ENCODE measurements around the gene HSD17B14.
"Not testable (repeated sequence)": the region's sequence is repeated elsewhere in the genome, so short reads cannot be mapped to it uniquely, and the experiment has no call there.

HSD17B14 gene

DNA sequence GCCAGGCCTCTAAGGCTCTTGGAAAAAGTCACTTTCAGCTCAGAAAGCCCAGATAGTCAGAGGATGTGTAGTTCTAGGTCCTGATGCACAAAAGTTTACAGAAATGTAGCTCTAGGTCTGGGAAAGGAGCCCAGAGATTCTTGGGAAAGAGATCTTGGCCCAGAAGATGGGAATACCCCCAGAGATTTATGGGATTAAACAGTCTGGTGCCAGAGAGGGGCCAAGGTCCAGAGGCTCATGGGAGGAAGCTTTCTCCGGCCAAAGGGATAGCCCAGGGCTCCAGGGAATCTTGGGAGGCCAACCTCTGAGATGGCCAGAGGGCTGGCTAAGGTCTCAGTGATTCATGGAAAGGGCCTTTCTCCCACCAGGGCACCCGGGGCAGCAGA lies 40.6 kb downstream of the HSD17B14 start:
- no peak for DNase-seq

DNA sequence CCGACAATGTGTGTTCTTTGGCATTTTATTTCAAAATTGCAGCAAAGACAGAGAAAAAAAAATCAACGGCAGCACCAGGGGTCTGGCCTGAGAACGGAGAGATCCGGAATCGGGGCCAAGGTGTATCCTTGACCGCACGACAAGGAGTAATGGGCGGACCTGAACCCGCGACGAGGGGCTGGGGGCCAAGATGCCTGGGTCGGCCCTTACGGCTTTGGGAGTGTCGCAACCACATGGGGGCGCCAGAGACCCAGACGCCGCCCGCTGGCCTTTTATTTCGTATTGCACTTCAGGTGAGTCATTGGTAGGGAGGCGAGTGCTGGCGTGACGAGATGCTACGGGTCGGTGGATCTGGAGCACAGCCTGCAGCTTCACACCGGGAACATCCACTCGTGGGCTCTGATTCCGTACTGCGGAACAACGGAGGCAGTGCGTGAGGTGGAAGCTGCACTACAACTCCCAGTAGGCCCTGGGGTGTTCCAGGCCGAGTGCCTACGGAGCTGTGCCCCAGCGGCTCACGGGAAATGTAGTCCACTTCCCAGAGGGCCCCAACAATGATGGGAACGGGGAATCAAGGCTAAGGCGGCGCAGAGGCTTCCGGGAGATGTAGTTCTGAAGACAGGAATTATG lies 41.1 kb downstream of the HSD17B14 start:
- DNase-seq = peak; percentile 95

DNA sequence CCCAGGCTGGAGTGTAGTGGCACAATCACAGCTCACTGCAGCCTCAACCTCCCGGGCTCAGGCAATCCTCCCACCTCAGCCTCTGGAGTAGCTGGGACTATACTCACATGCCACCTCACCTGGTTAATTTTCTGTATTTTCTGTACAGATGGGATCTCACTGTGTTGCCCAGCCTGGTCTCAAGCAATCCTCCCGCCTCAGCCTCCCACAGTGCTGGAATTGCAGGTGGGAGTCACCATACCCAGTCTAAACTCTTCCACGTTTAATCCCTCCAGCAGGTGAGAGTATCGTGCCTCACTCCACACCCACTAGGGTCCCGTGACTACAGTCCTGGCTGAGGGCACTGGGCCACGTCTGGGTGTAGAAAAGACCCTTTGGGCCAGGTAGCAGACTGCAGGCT lies 42.0 kb downstream of the HSD17B14 start:
- no peak for DNase-seq

DNA sequence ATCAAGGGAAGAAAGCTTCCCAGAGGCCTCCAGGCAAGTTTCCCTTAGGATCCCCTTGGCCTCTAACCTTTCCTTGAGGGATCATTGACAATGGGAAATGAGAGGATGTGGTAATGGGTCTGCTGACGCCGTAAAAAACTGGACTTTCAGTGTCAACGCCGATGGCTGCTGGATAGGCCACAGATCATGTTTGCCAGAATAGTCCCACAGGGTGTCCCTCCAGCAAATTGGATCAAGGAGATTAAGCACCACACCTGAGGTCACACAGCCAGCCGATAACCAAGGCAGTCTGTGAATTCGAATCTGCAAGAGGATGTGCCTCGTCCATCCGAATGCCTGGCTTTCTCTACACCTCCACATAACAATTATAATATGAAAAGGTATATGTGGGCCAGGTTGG lies 43.0 kb downstream of the HSD17B14 start:
- DNase-seq = no peak

DNA sequence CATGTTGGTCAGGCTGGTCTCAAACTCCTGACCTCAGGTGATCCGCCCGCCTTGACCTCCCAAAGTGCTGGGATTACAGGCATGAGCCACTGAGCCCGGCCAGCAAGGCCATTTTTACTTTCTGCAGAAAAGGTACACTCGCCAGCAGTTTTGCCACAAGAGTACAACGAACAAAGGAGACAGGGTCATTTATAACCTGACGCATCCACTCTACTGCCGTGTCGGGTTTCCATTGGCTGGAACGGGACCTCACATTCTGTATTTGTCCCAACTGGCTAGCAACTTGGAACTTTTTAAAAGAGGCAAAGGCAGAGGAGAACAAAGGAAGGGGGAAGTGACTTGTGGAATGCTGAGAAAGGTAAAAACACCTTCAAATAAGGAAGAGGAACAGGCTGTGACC lies 49.0 kb downstream of the HSD17B14 start:
- DNase-seq = not testable (repeated sequence)

DNA sequence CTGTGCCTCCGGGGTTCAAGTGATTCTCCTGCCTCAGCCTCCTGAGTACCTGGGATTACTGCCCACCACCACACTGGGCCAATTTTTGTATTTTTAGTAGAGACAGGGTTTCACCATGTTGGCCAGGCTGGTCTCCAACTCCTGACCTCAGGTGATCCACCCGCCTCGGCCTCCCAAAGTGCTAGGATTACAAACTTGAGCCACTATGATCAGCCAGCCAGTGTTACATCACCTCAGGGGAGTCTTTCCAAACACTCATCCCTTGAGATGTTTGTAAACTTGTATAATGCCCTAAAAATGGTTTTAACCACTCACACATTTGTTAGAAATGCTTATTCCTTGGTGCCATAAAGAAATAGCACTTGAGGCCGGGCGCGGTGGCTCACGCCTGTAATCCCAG lies 49.9 kb downstream of the HSD17B14 start:
- not testable (repeated sequence) for DNase-seq

DNA sequence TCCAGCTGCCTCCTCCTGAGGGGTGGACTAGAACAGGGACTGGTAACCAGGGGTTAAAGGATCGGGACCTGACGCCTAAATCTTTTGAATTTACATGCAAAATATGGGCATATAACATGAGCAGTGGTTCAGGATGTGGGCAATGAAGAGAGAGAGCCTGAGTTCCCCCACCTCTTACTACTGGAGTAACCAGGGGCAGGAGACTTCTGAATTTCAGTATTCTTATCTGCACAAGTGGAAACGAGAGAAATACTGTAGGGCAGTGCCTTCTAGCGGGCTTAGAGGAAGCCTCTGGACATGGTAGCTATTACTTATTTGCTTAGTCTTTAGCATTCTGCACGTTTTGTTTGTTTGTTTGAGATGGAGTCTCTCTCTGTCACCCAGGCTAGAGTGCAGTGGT lies 51.8 kb downstream of the HSD17B14 start:
- no peak for DNase-seq

DNA sequence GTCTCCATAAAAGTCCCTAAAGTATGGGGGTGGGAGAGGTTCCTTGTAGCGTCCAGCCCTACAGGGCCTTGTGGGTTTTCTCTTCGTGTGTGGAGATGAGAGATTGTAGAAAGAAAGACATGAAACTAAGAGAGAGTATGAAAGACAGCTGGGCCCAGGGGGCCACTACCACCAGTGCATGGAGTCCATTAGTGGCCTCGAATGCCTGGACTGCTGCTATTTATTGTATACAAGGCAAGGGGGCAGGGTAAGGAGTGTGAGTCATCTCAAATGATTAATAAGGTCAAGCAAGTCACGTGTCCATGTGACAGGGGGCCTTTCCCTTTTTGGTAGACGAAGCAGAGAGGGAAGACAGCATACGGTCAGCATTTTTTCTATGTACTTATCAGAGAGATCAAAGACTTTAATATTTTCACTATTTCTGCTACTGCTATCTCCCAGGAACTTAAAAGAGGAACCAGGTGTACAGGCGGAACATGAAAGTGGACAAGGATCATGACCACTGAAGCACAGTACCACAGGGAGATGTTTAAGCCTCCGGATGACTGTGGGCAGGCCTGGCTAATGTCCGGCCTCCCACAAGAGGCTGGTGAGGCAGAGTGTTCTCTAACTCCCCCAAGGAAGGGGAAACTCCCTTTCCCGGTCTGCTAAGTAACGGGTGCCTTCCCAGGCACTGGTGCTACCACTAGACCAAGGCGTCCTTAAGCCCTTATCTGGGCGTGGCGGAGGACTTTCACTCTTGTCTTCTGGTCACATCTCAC lies 55.5 kb downstream of the HSD17B14 start:
- DNase-seq = no peak

DNA sequence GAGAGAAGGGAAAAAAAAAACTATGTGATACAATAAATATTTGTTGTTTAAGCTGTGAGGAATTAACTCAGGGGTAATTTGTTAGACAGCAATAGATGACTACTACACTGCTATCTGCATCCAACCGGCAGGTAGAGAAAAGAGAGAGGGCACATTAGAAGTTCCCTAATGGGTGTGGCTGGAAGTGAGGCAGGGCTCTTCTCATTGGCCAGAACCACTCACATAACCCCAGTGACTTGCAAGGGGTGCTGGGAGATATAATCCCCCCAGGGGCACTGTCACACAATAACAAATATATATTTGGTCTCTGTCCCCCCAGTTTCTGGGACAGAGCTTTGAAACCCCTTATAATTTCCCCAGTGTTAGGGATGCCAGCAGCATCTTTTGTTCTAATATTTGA lies 56.7 kb downstream of the HSD17B14 start:
- no peak for DNase-seq

DNA sequence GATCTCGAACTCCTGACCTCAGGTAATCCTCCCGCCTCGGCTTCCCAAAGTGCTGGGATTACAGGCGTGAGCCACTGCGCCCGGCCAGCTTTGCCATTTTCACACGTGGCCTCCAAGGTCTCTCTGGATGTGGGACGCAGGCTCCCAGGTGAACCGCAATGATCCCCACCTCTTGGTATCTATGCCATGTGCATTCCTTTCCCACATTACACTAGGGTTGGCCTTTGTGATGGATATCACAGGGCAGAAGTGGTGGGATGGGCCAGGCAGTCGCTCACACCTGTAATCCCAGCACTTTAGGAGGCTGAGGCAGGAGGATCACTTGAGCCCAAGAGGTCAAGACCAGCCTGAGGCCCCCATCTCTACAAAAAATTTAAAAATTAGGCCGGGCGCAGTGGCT lies 58.6 kb downstream of the HSD17B14 start:
- DNase-seq = no peak

DNA sequence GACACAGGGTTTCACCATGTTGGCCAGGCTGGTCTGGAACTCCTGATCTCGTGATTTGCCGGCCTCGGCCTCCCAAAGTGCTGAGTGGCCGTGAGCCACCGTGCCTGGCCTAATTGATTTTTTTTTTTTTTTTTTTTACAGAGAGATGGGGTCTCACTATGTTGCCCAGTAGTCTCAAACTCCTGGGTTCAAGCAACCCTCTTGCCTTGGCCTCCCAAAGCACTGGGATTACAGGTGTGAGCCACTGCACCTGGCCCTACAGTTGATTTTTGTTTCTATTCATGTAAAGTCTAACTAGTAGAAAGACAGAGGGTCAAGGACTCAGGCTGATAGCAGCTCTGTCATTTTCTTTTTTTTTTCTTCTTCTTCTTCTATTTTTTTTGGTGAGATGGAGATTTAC lies 59.2 kb downstream of the HSD17B14 start:
- DNase-seq = no peak

DNA sequence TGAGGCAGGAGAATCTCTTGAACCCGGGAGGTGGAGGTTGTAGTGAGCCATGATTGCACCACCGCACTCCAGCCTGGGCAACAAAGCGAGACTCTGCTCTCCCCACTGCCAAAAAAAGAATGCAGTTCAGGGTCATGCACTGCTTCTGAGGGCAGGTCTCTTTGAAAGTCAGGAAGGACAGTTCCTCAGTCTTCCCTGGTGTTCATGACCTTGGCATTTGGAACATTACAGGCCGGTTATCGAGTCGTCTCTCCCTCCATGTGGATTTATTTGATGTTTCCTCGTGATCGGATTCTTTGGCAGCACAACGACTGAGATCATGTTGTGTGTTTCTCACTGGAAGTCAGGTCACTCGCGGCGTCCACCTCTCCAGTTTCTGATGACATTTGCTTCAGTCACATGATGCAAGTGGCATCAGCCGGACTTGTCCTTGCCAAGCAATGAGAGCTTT lies 63.8 kb downstream of the HSD17B14 start:
- DNase-seq = no peak

DNA sequence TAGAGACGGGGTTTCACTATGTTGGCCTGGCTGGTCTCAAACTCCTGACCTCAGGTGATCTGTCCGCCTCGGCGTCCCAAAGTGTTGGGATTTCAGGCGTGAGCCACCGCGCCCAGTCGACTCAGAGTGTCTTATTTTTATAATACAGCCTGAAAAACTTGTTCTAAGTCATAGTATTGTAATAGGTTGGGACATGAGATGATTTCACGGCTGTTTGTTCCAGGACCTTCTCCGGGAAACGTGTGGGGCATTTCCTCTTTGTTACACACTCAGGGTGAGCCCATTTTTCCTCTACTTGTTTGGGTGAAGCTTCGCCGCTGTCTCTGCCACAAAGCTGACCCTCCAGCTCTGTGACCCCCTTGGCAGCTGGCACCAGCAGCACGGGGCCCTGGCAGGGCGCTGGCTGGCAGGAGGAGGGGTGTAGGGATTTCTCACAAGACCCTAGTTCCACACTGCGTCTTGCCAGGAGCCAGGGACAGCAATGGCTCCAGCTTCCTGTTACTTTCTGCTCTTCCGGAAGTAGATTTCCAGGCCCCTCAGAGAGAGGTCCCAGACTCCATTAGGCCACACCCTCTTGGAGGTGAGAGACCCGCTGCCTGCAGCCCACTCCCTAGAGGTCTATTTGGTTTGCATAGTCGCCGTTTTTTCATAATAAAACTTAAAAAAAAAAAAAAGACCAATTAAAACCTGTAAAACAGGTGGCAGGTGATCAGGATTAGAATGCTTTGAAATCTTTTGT lies 65.4 kb downstream of the HSD17B14 start:
- DNase-seq = no peak

DNA sequence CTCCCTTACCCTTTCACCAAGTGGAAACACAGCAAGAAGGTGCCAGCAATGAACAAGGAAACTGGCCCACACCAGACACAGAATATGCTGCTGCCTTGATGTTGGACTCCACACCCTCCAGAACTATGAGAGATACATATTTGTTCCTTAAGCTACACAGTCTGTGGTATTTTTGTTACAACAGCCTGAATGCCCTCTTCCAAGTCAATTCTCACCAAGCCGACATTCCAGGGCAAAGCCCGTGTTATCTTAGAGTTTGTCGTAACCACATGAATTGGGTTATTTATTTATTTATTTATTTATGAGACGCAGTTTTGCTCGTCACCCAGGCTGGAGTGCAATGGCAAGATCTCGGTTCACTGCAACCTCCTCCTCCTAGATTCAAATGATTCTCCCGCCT lies 66.0 kb downstream of the HSD17B14 start:
- DNase-seq = no peak

DNA sequence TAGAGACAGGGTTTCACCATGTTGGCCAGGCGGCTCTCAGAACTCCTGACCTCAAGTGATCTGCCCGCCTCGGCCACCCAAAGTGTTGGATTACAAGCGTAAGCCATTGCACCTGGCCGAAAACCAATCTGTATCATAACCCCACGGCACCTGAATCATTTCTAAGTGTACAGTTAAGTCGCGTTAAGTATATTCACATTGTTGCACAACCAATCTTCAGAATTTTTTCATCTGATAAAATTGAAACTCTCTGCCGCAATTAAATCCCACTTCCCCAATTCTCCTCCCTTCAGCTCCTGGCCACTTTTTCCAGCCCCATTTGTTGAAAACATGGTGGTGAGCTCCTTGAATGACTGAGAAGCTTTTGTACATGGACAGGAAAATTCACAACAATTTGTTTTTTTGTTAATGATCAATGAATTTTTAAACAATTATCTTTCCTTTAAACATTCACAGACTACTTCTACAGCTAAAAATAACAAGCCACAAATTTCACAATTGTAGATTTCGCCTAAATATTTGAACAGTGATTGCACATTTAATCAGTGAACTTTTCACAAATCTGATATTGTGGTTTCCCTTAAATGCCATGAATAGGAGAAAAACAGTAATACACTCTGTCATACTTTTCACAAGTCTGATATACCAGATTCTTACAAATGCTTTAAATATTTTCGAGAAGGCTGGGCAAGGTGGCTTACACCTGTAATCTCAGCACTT lies 67.1 kb downstream of the HSD17B14 start:
- DNase-seq = no peak

DNA sequence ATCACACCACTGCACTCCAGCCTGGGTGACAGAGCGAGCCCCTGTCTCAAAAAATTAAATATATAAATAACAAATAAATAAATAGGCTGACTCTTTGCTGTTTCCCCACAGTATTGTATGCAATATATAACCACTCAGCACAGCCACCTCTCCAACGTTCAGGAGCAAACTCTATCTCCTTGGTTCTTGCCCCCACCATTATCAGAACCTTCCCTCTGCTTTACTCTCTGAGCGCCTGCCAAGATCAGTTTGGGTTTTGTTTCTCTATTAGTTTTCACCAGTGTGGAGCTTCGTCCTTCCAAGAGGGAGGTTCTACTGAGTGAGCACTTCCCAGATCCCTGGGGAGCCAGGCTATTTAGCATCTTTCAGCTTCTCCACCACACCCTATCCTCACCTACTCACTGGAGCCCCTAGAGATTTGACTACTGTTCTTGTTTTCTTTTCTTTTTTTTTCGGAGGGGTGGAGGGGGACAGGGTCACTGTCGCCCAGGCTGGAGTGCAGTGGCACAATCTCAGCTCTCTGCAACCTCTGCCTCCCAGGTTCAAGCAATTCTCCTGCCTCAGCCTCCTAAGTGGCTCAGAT lies 68.0 kb downstream of the HSD17B14 start:
- DNase-seq = not testable (repeated sequence)

DNA sequence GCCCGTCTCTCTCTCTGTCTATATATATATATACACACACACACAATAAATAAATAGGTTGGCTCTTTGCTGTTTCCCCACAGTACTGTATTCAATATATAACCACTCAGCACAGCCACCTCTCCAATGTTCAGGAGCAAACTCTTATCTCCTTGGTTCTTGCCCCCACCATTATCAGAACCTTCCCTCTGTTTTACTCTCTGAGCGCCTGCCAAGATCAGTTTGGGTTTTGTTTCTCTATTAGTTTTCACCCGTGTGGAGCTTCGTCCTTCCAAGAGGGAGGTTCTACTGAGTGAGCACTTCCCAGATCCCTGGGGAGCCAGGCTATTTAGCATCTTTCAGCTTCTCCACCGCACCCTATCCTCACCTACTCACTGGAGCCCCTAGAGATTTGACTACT lies 70.5 kb downstream of the HSD17B14 start:
- DNase-seq = not testable (repeated sequence)
